Mucosa of descending colon (tissue), 3 donors: ENCODE data around the gene SLC13A2. TPM values are rescaled to one million over a fixed set of nuclear protein-coding genes. Genes with fewer than 3 reads are reported as not detected.
"Not testable (repeated sequence)": the region's sequence is repeated elsewhere in the genome, so short reads cannot be mapped to it uniquely, and the experiment has no call there.

Source experiments
- ATAC-seq: fragments of 200-7000 bp; cut with Tn5 transposase; one replicate; pipeline ENCODE4 v1.9.1; 2020; ENCODE audit warnings: mild to moderate bottlenecking, moderate library complexity
- DNase-seq, 3 donors: peaks; one replicate each; pipeline ENCODE4 v3.0.0-alpha.2; 2020
- H3K36me3 ChIP-seq: fragments of 200-600 bp; one replicate; pipeline ENCODE4 v1.8.0; 2021; ENCODE audit warnings: low read depth, mild to moderate bottlenecking
- H3K4me1 ChIP-seq: fragments of 200-600 bp; one replicate; pipeline ENCODE4 v1.8.0; 2021; ENCODE audit warnings: low read depth, mild to moderate bottlenecking
- H3K4me3 ChIP-seq: fragments of 200-600 bp; one replicate; pipeline ENCODE4 v1.8.0; 2021; ENCODE audit warnings: mild to moderate bottlenecking
- H3K9me3 ChIP-seq: fragments of 200-600 bp; one replicate; pipeline ENCODE4 v1.8.0; 2021; ENCODE audit warnings: mild to moderate bottlenecking
- intact Hi-C, 2 donors: fragments of 100-400 bp; cut with DNase I in 1 of 2; cut with micrococcal nuclease in 1 of 2; formaldehyde crosslinking; loops; one replicate each; pipeline versions ENCODE4 v1.11.0 to v1.11.1; 2022; cut with DNase I, micrococcal nuclease
- long read RNA-seq, 2 donors: library from polyadenylated mRNA; unstranded; transcript quantifications; one replicate each; pipeline ENCODE4 v2.0.0, GENCODE V29; 2019 to 2021
- total RNA-seq, 3 donors: library from RNA; stranded (reverse); fragmentation: NEBNext Ultra II Directional in 2 of 3; extraction: Animal tissue kit (Norgen Biotek cat#: 25700) in 2 of 3; gene quantifications; one replicate each; pipeline versions ENCODE4 v1.2.1 to v1.2.4, GENCODE V29; 2021 to 2023
- TF ChIP-seq, protein P1 (sequence below): fragments of 200-600 bp; IDR thresholded peaks from one replicate; pipeline ENCODE4 v1.8.0; 2022; ENCODE audit warnings: antibody characterized with exemption, mild to moderate bottlenecking
- donor health status: DM: no; HTN: no; CAD: no; lungs with moderate emphysema.
- donor health status: DM: no; HTN: no; CAD: no.
- donor health status: DM: no; HTN: yes; CAD: no.

SLC13A2 gene, protein sequence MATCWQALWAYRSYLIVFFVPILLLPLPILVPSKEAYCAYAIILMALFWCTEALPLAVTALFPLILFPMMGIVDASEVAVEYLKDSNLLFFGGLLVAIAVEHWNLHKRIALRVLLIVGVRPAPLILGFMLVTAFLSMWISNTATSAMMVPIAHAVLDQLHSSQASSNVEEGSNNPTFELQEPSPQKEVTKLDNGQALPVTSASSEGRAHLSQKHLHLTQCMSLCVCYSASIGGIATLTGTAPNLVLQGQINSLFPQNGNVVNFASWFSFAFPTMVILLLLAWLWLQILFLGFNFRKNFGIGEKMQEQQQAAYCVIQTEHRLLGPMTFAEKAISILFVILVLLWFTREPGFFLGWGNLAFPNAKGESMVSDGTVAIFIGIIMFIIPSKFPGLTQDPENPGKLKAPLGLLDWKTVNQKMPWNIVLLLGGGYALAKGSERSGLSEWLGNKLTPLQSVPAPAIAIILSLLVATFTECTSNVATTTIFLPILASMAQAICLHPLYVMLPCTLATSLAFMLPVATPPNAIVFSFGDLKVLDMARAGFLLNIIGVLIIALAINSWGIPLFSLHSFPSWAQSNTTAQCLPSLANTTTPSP
- total RNA-seq, result 10 to 100 TPM; 14.9 to 87.0 (median 17.1) TPM
- long read RNA-seq, donor 1, transcript SLC13A2-201 (12 exons, 2,711 nt), result major isoform, 18 of 35 reads
- long read RNA-seq, donor 1, partial matches to known transcripts, result 6 of 35 reads
- long read RNA-seq, donor 1, other reads (novel, unspliced or antisense), result 5 of 35 reads
- long read RNA-seq, donor 2, transcript SLC13A2-201 (12 exons, 2,711 nt), result major isoform, 25 of 84 reads
- long read RNA-seq, donor 2, transcript SLC13A2-207 (13 exons, 2,320 nt), result minor isoform, 10 of 84 reads
- long read RNA-seq, donor 2, partial matches to known transcripts, result 35 of 84 reads
- long read RNA-seq, donor 2, other reads (novel, unspliced or antisense), result 11 of 84 reads

DNA sequence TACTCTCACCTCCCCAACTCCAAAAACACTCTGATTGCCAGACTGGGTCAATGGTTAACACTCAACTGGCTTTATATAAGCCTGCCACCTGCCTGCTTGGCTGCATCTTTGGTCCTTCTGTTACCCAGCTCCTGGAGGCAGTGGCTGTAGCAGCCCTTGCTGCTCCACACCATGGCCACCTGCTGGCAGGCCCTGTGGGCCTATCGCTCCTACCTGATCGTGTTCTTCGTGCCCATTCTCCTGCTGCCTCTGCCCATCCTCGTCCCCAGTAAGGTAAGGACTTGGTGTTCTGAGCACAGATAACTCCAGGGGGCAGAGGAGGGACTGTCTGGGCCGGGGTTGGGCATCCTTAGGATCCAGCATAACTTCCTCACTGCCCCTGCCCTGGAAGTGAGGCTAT, at the start of gene SLC13A2:
TSS of gene SLC13A2 (plus strand) at position 103 of the 400 bp plus-strand sequence. CDS start at position 172, 69 bp downstream.
- TF ChIP-seq, protein P1, sequence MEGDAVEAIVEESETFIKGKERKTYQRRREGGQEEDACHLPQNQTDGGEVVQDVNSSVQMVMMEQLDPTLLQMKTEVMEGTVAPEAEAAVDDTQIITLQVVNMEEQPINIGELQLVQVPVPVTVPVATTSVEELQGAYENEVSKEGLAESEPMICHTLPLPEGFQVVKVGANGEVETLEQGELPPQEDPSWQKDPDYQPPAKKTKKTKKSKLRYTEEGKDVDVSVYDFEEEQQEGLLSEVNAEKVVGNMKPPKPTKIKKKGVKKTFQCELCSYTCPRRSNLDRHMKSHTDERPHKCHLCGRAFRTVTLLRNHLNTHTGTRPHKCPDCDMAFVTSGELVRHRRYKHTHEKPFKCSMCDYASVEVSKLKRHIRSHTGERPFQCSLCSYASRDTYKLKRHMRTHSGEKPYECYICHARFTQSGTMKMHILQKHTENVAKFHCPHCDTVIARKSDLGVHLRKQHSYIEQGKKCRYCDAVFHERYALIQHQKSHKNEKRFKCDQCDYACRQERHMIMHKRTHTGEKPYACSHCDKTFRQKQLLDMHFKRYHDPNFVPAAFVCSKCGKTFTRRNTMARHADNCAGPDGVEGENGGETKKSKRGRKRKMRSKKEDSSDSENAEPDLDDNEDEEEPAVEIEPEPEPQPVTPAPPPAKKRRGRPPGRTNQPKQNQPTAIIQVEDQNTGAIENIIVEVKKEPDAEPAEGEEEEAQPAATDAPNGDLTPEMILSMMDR, result no peak
- Histone ChIP-seq H3K9me3 (no peaks in the 10 kb centered on the region), H3K4me1 (peaks cover 34% of the 10 kb centered on the region), H3K36me3 (no peaks in the 10 kb centered on the region), H3K4me3 (no peak within 1 kb of the TSS)
- intact Hi-C loops, result no loop called here
- DNase-seq (peak in 2 of 3 donors; percentile 64 to 68), ATAC-seq (peak; percentile 80)

DNA sequence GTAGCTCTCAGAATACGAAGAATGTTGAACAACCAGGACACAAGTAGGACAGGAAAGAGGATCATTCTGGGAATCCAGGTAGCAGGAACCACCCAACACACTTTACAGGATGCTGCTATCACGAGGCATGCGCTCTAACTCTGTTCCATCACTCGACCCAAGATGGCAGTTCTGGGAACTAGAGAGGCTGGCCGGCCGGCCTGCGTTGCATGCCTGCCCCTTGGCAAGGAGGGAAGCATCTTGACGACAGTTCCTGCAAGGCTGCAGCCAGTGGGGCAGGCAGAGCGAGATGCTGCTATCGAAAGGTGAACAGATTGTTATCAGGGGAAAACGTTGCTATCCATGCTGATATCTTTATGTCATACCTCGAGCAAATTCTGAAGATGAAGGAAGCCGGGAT, 48.2 kb upstream of the SLC13A2 start:
- H3K4me1 ChIP-seq, result no peaks in the 10 kb centered on the region
- DNase-seq (no peak), ATAC-seq (no peak)
- TF ChIP-seq, protein P1, result no peak
- no peaks in the 10 kb centered on the region for H3K9me3 ChIP-seq
- intact Hi-C loops, result no loop called here
- H3K4me3 ChIP-seq, result no peak overlapping the region
- H3K36me3 ChIP-seq, result no peaks in the 10 kb centered on the region

DNA sequence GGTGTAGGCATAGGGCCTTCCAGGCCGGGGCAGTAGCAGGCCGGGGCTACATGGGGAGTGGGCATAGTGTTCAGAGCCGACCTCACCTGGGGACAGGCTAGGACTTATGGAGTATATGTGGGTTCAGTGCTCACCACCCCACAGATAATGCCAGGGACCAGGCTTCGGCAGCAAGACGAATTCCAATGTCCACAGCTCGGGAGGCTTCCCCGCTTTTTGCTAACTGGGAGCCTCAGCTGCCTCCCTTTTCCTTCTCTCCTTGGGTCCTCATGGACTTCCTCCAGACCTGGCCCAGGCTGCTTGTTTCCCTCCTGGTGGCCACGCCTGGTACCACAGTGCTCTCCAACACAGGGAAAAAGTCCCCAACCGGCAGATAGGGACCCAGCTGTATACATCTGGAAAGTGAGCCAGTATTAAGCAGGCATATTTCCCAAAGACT, 47.3 kb upstream of the SLC13A2 start:
- DNase-seq (peak in 2 of 3 donors; percentile 33 to 44), ATAC-seq (peak; percentile 75)
- Histone ChIP-seq H3K4me3 (no peak overlapping the region), H3K36me3 (no peaks in the 10 kb centered on the region), H3K9me3 (no peaks in the 10 kb centered on the region), H3K4me1 (no peaks in the 10 kb centered on the region)
- intact Hi-C loops, result no loop called here
- TF ChIP-seq, protein P1, result no peak

DNA sequence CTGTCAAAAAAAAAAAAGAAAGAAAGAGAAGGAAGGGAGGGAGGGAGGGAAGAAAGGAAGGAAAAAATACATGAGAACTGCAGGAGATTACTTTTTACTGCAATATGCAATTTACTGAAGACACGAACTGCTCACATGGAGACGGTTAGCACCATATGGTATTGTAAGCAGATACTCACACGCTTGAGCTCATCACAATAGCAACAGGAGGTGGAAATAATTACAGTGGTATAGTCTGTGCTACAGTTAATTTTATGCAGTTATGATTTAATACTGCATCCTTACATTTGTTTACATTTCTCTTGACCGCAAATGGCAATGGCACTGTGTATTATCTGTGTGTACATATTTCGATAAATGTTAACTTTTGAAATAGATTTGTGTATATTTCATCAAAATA, 46.1 kb upstream of the SLC13A2 start:
- no peaks in the 10 kb centered on the region for H3K36me3 ChIP-seq
- no peaks in the 10 kb centered on the region for H3K4me1 ChIP-seq
- H3K4me3 ChIP-seq, result no peak overlapping the region
- intact Hi-C loops, result no loop called here
- TF ChIP-seq, protein P1, result no peak
- DNase-seq (no peak), ATAC-seq (no peak)
- H3K9me3 ChIP-seq, result no peaks in the 10 kb centered on the region

DNA sequence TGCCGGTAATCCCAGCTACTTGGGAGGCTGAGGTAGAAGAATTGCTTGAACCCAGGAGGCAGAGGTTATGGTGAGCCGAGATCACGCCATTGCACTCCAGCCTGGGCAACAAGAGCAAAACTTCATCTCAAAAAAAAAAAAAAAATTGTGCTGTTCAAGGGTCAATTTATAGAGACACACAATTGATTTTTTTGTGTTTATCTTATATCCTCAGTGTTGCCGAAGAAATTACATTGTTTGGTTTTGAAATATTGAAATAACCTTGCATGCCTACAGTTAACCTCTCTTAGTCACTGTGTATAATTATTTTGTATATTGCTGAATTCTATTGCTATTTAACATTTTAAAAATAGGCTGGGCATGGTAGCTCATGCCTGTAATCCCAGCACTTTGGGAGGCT, 45.5 kb upstream of the SLC13A2 start:
- DNase-seq, H3K36me3 ChIP-seq, H3K9me3 ChIP-seq, H3K4me1 ChIP-seq, ATAC-seq, intact Hi-C loops, H3K4me3 ChIP-seq: not testable (repeated sequence)
